Large intestine (tissue), 3 donors: ENCODE data around the gene TACO1. TPM values are rescaled to one million over a fixed set of nuclear protein-coding genes. Genes with fewer than 3 reads are reported as not detected.

ENCODE experiments used
- DNase-seq, 2 donors: peaks; one replicate each; pipeline versions ENCODE4 v3.0.0 to v3.0.0-alpha.2; 2013
- H3K27ac ChIP-seq: one replicate; pipeline ENCODE4 v1.5.1; 2013; ENCODE audit warnings: low read length
- H3K27me3 ChIP-seq: 2 replicates; pipeline ENCODE4 v1.6.1; 2013; ENCODE audit warnings: low read length; ENCODE audit not compliant: control insufficient read depth, insufficient read depth
- H3K36me3 ChIP-seq: 2 replicates; pipeline ENCODE4 v1.6.1; 2013; ENCODE audit warnings: low read length; ENCODE audit not compliant: control insufficient read depth, insufficient read depth
- H3K4me1 ChIP-seq: one replicate; pipeline ENCODE4 v1.6.1; 2013; ENCODE audit warnings: low read length; ENCODE audit not compliant: control insufficient read depth, insufficient read depth
- H3K4me3 ChIP-seq: one replicate; pipeline ENCODE4 v1.5.1; 2013; ENCODE audit warnings: low read length
- H3K9me3 ChIP-seq: one replicate; pipeline ENCODE4 v1.6.1; 2013; ENCODE audit warnings: mild to moderate bottlenecking, low read depth, low read length, moderate library complexity; ENCODE audit not compliant: control insufficient read depth
- WGBS: methylation state at CpG from one replicate; pipeline ENCODE4 v1.1.5; 2013; ENCODE audit warnings: low lambda C conversion rate; ENCODE audit not compliant: insufficient coverage; 5-methylcytosine and 5-hydroxymethylcytosine counted together
- polyA plus RNA-seq: library from polyadenylated mRNA; unstranded; fragments of 120-200 nt; gene quantifications from one replicate; pipeline ENCODE4 v1.2.1, GENCODE V29; 2013

The TACO1 gene
- polyA plus RNA-seq, 1 donor = 20.3 TPM

DNA sequence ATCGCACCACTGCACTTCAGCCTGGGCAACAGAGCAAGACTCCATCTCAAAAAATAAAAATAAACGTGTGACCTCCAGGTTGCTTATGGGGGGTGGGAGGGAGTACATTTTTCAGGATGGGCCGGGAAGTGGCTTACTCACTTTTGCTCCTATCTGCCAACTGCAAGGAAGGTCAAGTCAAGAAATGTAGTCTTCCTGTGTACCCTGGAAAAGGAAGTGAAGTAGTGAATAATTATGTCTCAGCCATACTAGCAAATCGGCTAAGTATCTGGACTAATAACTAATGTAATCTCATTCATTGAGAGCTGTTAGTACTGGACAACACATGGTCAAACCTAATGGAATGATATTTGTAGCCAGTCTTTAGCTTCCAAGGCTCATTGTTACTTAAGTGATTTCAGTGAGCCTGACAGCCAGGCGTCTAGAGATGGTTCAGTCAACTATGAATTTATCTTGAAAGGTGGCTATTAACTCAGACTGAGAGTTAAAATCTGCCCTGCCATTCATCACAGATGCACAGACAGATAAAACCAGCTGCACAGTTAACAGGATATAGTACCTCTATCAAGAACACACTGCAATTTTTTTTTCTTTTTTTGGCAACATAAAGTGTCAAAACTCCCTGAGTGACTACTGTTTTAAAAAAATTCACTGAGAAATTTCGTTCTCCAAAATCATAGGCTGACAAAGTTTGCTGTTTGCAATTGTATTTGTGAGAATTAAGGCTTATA, 3.7 kb upstream of the TACO1 start:
- Histone ChIP-seq H3K36me3 (peaks cover 20% of the 10 kb centered on the region), H3K9me3 (no peaks in the 10 kb centered on the region), H3K27ac (no peak overlapping the region), H3K4me3 (no peak overlapping the region), H3K27me3 (no peaks in the 10 kb centered on the region), H3K4me1 (no peaks in the 10 kb centered on the region)
- no peak for DNase-seq
- 90% methylated on average over 2 of the region's 6 CpGs for WGBS

GRCh38 chr17:63598281-63598680, 2.4 kb upstream of the TACO1 start:
- Histone ChIP-seq H3K4me3 (no peak overlapping the region), H3K4me1 (no peaks in the 10 kb centered on the region), H3K27ac (no peak overlapping the region), H3K27me3 (no peaks in the 10 kb centered on the region), H3K9me3 (no peaks in the 10 kb centered on the region), H3K36me3 (peaks cover 11% of the 10 kb centered on the region)
- no peak for DNase-seq
- WGBS = no CpG with 5 or more reads among the region's 2 CpGs

GRCh38 chr17:63601439-63602371, 1.0 kb downstream of the TACO1 start:
- Histone ChIP-seq H3K36me3 (peaks cover 24% of the 10 kb centered on the region), H3K4me1 (no peaks in the 10 kb centered on the region), H3K4me3 (peak overlapping the region; percentile 87), H3K27ac (peak overlapping the region; percentile 26), H3K9me3 (no peaks in the 10 kb centered on the region), H3K27me3 (no peaks in the 10 kb centered on the region)
- WGBS = no CpG with 5 or more reads among the region's 9 CpGs
- DNase-seq = peak; percentile 51 to 63

DNA sequence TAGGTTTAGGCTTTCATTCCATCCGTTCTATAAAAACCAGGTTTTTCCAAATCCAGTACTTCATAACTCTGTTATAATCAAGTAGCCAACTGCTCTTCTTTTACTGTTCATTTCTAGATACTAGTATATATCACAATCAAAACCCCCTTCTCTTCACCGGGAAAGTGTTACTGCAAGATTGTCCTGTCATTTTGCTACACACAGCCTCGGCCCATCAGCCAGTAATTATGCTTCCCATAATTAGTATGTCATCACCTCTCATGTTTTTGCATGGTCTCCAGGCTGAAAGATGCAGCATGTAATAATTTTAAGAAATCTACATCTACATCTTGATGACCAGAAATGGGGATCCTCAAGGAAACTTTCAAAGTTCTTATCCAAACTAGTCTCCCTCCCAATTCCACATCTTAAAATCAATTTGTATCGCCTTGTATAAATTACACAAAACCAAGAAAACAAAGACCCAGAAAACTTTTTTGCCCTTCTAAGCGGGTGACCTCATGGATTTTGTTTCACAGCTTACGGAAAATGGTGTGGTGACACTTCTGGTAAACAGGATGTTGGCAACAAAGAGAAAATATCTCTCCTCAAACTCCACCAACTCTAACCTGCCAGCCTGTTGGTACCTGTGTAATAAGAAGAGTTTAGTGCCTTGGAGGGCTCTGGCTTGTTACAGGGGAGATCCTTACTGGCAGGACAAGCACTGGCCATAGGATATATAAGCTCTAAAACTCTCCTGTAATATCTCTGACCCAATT, 9.3 kb downstream of the TACO1 start:
- Histone ChIP-seq H3K9me3 (no peaks in the 10 kb centered on the region), H3K4me1 (no peaks in the 10 kb centered on the region), H3K27me3 (no peaks in the 10 kb centered on the region), H3K4me3 (no peak overlapping the region), H3K27ac (no peak overlapping the region), H3K36me3 (peaks cover 49% of the 10 kb centered on the region)
- WGBS = 100% methylated on average over 1 of the region's 6 CpGs
- DNase-seq = no peak

DNA sequence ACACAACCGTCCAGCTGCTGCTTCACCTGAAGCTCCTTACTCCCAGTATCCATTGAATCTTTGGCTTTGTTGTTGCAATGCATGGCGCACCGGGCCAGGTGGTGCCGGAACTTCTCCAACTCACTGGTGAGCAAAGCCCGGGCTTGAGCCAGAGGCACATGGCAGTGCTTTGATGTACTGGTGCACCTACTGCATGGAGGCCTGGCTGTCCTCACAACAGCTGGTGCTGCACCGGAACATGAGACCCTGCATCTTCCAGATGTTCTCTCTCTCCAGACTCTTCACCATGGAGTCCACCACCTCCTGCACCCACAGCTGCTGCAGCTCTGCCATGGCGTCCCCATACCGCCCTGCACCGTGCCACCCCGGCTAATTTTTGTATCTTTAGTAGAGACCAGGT, 10.2 kb downstream of the TACO1 start:
- H3K27me3 ChIP-seq = no peaks in the 10 kb centered on the region
- H3K4me3 ChIP-seq = no peak overlapping the region
- H3K4me1 ChIP-seq = no peaks in the 10 kb centered on the region
- WGBS = no CpG with 5 or more reads among the region's 10 CpGs
- no peaks in the 10 kb centered on the region for H3K9me3 ChIP-seq
- H3K36me3 ChIP-seq = peaks cover 40% of the 10 kb centered on the region
- no peak overlapping the region for H3K27ac ChIP-seq
- no peak for DNase-seq

DNA sequence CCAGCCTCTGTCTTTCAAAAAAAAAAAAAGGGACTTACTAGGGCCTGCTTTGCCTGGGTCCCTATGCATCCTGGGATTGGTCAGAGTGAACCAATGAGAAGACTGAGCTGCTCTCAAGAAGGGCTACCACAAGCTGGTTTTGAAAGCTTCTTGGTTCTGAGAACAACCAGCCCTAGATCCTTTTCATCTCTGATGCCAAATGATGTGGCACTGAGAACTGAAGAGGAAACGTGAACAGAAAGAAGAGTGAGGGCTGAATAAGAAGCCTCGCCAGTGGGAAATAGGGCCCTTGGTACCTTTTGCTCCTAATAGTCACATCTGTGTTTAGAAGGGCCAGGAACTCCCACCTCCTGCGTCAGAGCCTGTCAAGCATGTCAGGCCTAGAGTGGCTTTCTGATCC, 10.7 kb downstream of the TACO1 start:
- Histone ChIP-seq H3K9me3 (no peaks in the 10 kb centered on the region), H3K4me1 (no peaks in the 10 kb centered on the region), H3K27ac (no peak overlapping the region), H3K4me3 (no peak overlapping the region), H3K36me3 (peaks cover 35% of the 10 kb centered on the region), H3K27me3 (no peaks in the 10 kb centered on the region)
- WGBS = 80% methylated on average over 1 of the region's 3 CpGs
- DNase-seq = no peak

DNA sequence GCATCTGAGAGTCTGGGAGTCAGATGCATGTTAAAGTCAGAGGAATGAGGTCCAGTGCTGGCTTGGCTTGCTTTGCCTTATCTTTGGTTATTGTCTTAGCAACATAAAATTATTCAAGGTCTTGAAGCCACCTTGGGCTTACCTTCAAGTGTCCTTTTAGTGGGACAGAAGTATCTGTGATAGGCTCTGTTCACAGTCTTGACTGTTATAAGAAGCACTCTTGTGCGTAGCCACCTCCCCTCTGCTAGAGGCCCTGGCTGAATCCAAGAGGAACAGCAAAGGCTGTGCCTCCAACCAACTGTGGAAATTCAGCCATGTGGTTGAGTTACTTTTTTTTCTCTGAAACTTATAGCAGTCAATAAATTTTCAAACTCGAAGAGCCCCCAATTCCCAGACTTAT, 13.0 kb downstream of the TACO1 start:
- no peak for DNase-seq
- no peaks in the 10 kb centered on the region for H3K4me1 ChIP-seq
- H3K27ac ChIP-seq = no peak overlapping the region
- 92% methylated on average over 2 of the region's 2 CpGs for WGBS
- peaks cover 14% of the 10 kb centered on the region for H3K36me3 ChIP-seq
- no peaks in the 10 kb centered on the region for H3K27me3 ChIP-seq
- no peaks in the 10 kb centered on the region for H3K9me3 ChIP-seq
- H3K4me3 ChIP-seq = no peak overlapping the region

DNA sequence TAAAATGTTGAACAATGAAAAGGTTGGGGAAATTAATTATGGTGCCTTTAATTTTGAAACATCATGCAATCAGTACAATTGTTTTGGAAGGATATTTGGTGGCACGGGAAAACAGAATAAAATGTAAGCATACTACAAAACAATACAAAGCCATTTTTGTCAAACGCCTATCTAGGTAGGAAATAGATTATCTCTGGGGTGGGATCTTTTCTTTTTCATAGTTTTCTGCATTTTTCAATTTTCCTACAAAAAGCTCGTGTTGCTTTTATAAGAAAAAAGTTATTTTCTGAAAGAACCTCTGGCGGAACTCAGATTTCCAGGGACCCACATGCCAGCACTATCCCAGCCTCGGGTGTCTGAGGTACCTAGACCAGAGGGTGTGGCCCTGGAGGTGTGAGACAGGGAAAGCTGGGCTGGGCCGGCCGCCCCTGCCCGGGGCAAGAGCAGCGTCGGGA, 20.6 kb downstream of the TACO1 start:
- H3K36me3 ChIP-seq = no peaks in the 10 kb centered on the region
- no peaks in the 10 kb centered on the region for H3K27me3 ChIP-seq

GRCh38 chr17:63621684-63622573, 21.2 kb downstream of the TACO1 start, which contains the start of gene MAP3K3:
TSS of gene MAP3K3 (plus strand) at chr17:63622417. CDS start at chr17:63622760, 343 bp downstream.
- Histone ChIP-seq H3K4me1 (peaks cover 3% of the 10 kb centered on the region), H3K27me3 (no peaks in the 10 kb centered on the region), H3K4me3 (peak within 1 kb of the TSS; percentile 75), H3K27ac (peak within 1 kb of the TSS; percentile 56), H3K36me3 (no peaks in the 10 kb centered on the region), H3K9me3 (no peaks in the 10 kb centered on the region)
- DNase-seq = peak; percentile 99 to 100
- WGBS = no CpG with 5 or more reads among the region's 75 CpGs

More for the DNA sequence above, 20.6 kb downstream of the TACO1 start:
- Histone ChIP-seq H3K4me3 (peak overlapping the region; percentile 75), H3K4me1 (peaks cover 3% of the 10 kb centered on the region), H3K9me3 (no peaks in the 10 kb centered on the region), H3K27ac (peak overlapping the region; percentile 56)
- DNase-seq = no peak
- WGBS = 28% methylated on average over 3 of the region's 10 CpGs
